HG03175 (cell line): ENCODE measurements around the gene GANC.

Source experiments
- ATAC-seq: cut with Tn5 transposase; IDR thresholded peaks from one replicate; pipeline ENCODE4 v1.9.1; 2021; ENCODE audit warnings: mild to moderate bottlenecking, moderate library complexity; ENCODE audit not compliant: unreplicated experiment

GANC gene

DNA sequence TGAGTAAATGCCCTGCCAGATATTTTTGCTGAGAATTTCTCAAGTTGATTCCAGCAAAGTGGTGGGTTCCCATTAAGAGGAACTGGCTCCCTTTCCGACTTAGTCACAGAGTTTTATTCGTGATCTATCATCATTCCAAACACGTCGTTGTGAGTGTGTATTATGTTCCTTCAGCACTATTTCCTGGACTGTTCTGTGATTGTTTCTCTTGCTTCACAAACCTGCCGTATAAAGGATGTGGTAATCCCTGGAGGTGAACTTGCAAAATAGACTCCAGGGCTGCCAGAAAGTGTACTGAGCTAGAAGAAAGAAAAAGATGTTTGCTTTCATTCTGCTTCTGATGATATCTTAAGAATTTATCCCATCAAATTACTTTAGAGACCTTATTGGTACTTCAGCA, 71.8 kb downstream of the GANC start:
- no peak for ATAC-seq

- ATAC-seq = no peak
Measured at GRCh38 chr15:42345504-42345903, 72.5 kb downstream of the GANC start.

GRCh38 chr15:42348083-42348482, 75.1 kb downstream of the GANC start:
- ATAC-seq = no peak

GRCh38 chr15:42349186-42349585, 76.2 kb downstream of the GANC start:
- no peak for ATAC-seq

DNA sequence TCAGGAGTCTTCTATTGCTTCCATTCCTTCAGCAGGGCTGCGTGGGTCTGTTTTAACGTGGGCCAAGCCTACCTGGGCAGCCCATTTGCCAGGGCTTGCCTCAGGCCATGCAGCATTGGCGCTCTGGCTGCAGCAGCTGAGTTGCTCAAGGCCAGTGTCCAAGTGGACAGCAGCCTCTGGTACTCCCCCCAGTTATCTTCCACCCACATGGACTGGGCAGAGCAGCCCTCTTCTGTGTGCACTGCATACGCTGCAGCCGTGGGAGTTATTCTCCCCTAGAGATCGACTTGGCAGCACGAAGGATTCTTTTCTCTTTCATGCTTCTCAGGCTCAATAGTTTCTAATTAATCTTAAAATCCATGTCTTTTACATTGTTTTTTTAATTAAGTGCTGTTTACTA, 79.4 kb downstream of the GANC start:
- no peak for ATAC-seq

- no peak for ATAC-seq
Measured at GRCh38 chr15:42353061-42353460, 80.1 kb downstream of the GANC start.

GRCh38 chr15:42354824-42355223, 81.8 kb downstream of the GANC start:
- no peak for ATAC-seq

DNA sequence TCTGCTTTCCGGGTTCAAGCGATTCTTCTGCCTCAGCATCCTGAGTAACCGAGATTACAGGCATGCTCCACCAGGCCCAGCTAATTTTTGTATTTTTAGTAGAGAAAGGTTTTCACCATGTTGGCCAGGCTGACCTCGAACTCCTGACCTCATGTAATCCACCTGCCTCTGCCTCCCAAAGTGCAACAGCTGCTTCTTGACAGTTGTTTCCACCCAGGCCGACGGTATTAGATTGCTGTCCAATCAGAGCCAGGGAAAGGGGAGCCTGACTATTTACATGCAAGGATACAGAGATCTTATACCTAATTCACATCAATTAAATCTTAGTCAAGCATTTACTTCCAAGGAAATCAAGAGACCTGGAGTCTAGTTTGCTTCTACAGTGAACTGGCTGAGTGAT, 82.3 kb downstream of the GANC start:
- ATAC-seq = no peak

DNA sequence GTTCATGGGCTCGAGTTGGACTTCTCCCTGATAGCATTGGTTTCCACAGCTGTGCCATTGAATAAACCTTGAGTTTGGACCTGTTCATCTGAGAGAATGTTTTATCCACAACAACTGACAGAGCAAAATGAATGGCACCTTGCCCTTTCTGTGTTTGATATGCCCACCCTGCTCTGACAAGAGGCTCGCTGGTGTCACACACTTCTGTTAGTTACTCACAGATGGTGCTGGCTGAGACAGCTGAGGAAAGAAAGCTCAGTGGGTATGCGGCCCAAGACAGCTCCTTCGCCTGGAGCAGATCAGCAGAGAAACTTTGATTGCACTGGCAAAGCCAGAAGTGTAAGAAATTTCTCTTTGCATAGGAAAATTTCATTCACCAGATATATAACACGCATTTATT, 83.8 kb downstream of the GANC start:
- no peak for ATAC-seq

DNA sequence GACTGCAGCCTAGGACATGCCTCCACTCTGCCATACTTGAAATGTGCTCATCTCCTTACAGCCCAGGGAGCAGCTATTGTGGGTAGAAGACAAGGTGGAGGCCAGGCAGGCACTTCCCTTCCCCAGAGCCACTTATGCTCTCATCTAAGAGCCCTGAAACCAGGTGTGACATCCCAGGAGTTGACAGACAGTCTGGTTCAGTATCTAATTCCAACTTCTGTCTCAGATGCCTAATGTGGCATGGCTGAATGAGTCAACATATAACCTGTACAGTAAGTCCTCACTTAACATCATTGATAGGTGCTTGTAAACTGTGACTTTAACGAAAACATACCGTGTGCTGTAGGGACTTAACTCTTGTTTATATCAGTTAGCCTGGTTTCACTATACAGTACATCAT, 85.1 kb downstream of the GANC start:
- no peak for ATAC-seq

DNA sequence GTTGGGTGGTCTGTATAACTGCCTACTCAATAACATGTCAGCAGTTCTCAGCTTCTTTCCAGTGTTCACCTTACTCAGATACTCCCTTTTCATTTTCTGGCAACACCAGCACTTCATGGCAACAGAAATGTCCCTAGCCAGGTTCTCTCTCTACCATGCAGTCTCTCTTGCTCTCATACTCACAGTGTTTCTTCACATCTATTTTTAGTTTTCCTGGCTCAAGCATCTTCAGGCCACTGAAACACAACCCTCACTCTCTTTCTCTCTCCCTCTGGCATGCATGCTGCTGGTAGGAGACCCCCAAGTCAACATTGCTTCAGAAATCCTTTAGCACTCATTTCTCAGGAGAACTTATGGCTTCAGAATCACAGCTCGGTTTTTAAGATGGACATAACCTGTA, 86.2 kb downstream of the GANC start, which contains the start of gene CAPN3:
CAPN3 (plus strand) TSS at position 253 of the 400 bp plus-strand sequence. CDS start 305 bp downstream, outside the sequence.
- ATAC-seq = no peak

DNA sequence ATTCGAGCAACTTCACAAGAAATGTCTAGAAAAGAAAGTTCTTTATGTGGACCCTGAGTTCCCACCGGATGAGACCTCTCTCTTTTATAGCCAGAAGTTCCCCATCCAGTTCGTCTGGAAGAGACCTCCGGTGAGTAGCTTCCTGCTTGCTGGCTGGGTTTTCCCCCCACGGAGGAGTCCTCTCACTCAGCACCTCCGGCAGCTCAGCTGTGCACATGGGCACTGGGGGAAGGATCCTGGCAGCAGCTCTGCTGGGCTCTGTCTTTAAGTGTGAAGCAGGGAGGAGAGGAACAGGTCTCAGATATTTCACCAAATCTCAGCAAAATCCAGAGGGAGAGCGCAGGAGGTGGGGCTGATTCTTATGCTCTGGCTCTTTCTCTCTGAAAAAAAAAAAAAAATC, 87.0 kb downstream of the GANC start:
- no peak for ATAC-seq

DNA sequence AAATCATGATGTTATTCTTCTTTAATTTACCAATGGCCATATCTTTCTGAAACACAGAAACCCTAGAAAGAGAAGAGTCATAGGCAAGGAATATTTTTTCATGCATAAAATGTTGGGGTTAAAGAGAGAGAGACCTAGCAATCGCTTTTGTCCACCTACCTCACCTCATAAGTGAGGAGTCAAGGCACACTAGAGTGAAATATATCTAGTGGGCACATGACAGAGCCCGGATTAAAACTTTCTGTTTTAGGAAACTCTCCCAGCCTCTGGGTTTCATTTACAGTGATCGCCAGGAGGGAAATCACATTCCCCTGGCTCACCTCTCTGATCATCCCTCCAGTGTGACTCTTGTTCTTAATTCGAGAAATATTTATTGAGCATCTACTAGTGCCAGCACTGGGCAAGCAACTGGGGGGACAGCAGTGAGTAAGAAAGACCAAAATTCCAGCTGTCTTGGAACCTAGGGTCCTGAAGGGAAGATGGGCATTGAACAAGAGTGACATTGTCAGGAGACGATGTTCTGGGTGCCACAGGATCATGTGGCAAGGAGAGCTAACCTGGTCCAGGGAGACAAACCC, 87.6 kb downstream of the GANC start:
- no peak for ATAC-seq

DNA sequence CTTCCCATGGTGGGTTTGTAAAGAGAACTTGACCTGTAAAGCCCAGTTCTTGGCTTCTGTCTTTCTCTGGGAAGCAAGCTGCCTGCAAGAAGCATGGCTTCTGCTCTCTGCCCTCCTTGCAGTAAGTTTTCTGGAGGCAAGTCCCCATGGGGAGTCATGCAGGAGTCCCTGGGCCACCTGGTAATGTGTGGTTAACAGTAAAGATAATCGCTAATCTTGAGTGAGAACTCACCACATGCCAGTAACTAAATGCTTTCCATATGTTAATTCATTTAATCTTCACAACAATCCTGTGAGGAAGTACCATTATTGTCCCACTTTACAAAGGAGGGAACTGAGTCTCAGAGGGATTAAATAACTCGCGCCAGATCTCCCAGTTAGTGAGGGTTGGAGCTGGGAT, 90.5 kb downstream of the GANC start:
- no peak for ATAC-seq

- no peak for ATAC-seq
Measured at GRCh38 chr15:42363942-42364341, 90.9 kb downstream of the GANC start.

DNA sequence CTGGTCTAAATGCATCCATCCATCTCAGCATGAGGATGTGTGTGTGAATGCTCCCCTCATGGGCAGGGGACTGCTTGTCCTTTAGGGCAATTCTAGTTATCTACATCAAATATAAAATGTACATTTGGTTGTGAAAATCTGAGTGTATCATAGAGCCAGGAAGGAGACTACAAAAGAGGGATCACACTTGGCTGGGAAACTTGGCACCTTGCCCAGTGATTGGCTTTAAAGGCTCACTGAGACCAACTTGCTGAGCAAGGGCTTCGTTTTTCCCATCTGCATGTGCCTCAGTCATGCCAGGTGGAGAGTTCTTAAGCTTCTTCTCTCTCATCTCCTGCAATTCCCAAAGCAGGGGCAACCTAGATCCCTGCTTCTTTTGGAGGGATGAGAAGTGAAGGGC, 91.5 kb downstream of the GANC start:
- no peak for ATAC-seq

- no peak for ATAC-seq
Measured at GRCh38 chr15:42365921-42366550, 93.0 kb downstream of the GANC start.

- no peak for ATAC-seq
Measured at GRCh38 chr15:42367041-42367440, 94.0 kb downstream of the GANC start.

DNA sequence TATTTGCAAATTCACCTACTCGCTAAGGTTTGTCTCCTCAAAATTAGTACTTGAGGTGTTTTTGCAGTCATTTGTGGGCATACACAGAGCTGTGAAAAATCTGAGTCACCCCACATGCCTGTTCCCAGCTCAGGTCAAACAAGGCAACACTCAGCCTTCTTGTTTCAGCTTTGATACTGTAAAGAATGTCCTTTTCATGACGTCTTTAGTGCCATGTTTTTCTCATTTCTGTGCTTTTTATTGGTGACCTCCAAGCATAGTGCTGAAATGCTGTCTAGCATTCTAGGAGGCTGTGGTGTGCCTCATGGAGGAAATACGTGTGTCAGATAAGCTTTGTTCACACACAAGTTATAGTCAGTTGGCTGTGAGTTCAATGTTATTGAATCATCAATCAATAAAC, 95.1 kb downstream of the GANC start:
- ATAC-seq = no peak

DNA sequence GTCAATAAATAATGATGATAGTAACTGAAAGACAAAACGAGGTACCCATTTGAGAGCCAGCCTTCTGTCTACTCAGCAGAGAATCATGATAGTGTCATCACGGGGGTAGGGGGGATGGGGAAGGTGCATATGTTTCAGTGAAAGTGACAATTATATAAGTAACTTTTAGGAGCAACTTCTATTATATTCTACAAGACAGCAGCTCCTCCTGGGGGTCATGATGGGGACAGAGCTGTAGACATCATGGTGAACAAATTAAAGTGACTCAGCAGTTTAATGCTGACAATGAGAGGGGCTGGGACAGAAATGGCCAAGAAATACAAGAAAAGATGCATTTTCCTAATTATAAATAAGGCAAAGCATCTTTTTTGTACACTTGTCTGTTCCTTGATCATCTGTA, 98.1 kb downstream of the GANC start:
- ATAC-seq = no peak

DNA sequence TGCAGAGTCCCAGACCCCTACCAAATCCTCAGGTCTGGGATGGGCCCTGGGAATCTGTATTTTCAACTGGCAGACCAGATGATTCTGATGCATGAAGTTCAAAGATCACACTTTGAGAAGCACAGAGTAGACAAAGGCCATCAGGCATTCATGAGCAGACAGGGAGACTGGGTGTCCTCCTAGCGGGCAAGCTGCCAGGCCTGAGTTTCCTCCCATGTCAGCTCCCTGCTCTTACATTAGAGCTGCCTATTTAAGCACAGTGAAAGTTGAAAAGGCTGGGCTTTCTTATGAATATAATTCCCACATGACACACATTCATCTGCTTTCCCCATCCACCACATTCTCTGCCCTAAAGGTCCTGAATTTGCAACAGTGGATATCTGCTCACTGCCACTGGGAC, 100.3 kb downstream of the GANC start:
- ATAC-seq = no peak

- ATAC-seq = no peak
Measured at GRCh38 chr15:42373936-42374335, 100.9 kb downstream of the GANC start.

GRCh38 chr15:42374810-42375209, 101.8 kb downstream of the GANC start:
- ATAC-seq = no peak
